ENCODE data around the gene FMN1.

DNA sequence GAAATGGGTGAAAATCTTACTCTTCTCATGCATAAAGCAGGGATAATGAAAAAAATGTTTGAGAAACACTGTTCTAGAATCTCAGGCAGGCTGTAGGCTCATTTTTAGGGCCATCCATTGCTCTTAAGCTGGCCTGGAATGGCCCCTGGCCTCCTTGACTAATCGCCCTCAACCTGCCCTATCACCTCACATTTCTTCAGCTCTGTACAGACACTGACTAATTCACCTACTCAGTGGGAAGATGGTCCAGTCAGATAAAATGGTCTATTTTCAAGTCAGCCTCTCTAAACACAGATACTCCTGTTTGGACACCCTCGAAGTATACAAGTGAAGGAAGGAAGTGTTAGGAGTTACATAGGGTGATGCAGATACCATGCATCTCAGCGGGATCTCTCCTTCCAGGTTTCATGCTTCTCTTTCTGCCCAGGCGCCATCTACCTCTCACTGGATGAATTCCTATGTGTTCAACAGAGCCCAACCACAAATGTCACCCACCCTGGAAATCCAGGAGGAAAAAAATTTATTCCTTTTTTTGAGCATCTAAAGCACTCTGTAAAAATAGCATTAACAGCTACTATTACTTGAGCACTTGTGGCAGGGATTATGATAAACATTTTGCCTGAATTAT lies 12.1 kb downstream of the FMN1 start:
- TF ChIP-seq, protein P1, sequence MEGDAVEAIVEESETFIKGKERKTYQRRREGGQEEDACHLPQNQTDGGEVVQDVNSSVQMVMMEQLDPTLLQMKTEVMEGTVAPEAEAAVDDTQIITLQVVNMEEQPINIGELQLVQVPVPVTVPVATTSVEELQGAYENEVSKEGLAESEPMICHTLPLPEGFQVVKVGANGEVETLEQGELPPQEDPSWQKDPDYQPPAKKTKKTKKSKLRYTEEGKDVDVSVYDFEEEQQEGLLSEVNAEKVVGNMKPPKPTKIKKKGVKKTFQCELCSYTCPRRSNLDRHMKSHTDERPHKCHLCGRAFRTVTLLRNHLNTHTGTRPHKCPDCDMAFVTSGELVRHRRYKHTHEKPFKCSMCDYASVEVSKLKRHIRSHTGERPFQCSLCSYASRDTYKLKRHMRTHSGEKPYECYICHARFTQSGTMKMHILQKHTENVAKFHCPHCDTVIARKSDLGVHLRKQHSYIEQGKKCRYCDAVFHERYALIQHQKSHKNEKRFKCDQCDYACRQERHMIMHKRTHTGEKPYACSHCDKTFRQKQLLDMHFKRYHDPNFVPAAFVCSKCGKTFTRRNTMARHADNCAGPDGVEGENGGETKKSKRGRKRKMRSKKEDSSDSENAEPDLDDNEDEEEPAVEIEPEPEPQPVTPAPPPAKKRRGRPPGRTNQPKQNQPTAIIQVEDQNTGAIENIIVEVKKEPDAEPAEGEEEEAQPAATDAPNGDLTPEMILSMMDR (IDR thresholded peaks at IDR 0.05), result no peak
- no peak for TF ChIP-seq POLR2A (IDR thresholded peaks at IDR 0.05)

All from testis (tissue), 2 donors.